Measurements from ENCODE around the gene HPSE. TPM values are rescaled to one million over a fixed set of nuclear protein-coding genes. Genes with fewer than 3 reads are reported as not detected.

The HPSE gene
- total and polyA plus RNA-seq, 2 of the 13 experiments (the other 11 are each of a cell fraction or from before 2014, with no cell fraction given), result not detected

- TF ChIP-seq ZNF646 (CRISPR knock-in tag; IDR thresholded peaks at IDR 0.05), result no peak
- TF ChIP-seq JUN (CRISPR knock-in tag; IDR thresholded peaks at IDR 0.05), result peak; percentile 58
- no peak for TF ChIP-seq ATF6 (CRISPR knock-in tag; conservative IDR thresholded peaks at IDR 0.05)
- peak; percentile 90 for TF ChIP-seq ZNF343 (CRISPR knock-in tag; IDR thresholded peaks at IDR 0.05)
- no peak for TF ChIP-seq AHDC1 (CRISPR knock-in tag; IDR thresholded peaks at IDR 0.05; ENCODE audit: borderline replicate concordance)
- no peak for TF ChIP-seq GPBP1L1 (CRISPR knock-in tag; IDR thresholded peaks at IDR 0.05)
- TF ChIP-seq THYN1 (CRISPR knock-in tag; IDR thresholded peaks at IDR 0.05; ENCODE audit: borderline replicate concordance, low read depth), result no peak
- TF ChIP-seq PHF21A (CRISPR knock-in tag; IDR thresholded peaks at IDR 0.05), result peak; percentile 29; the same call in 1 of the 2 replicates
- TF ChIP-seq LCORL (IDR thresholded peaks at IDR 0.05), result no peak
- peak; percentile 64 for TF ChIP-seq LCORL (CRISPR knock-in tag; IDR thresholded peaks at IDR 0.05)
- TF ChIP-seq ATF7 (IDR thresholded peaks at IDR 0.05), result peak; percentile 79
- TF ChIP-seq ATF7 (CRISPR knock-in tag; IDR thresholded peaks at IDR 0.05), result peak; percentile 93
These were observed 50.2 kb downstream of the HPSE start, which contains the start of gene COQ2 (continued) for GRCh38 chr4:83284193-83285054.

Data from HepG2 (cell line).